ENCODE results near the gene CSPG4. TPM values are rescaled to one million over a fixed set of nuclear protein-coding genes. Genes with fewer than 3 reads are reported as not detected.

The CSPG4 gene
- total RNA-seq, 1 experiment from 2014 or later = 2.0 TPM

DNA sequence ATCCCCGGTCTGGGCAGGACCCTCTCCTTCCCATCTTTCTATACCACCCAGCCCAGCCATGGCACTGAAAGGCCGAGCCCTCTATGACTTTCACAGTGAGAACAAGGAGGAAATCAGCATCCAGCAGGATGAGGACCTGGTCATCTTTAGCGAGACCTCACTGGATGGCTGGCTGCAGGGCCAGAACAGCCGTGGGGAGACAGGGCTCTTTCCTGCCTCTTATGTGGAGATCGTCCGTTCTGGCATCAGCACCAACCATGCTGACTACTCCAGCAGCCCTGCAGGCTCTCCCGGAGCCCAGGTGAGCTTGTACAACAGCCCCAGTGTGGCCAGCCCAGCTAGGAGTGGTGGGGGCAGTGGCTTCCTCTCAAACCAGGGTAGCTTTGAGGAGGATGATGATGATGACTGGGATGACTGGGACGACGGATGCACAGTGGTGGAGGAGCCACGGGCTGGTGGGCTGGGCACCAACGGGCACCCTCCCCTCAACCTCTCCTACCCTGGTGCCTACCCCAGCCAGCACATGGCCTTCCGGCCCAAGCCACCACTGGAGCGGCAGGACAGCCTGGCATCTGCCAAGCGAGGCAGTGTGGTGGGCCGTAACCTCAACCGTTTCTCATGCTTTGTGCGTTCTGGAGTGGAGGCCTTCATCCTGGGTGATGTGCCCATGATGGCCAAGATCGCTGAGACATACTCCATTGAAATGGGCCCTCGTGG lies 63.4 kb downstream of the CSPG4 start:
- Histone ChIP-seq H3K4me2 (ENCODE audit: insufficient read depth, insufficient read length, low read length) (peak overlapping the region; percentile 86), H3K56ac (ENCODE audit: insufficient read length, low read depth, low read length) (no peak overlapping the region), H2BK20ac (ENCODE audit: low read depth, low read length, poor library complexity, severe bottlenecking) (no peak overlapping the region), H3K23ac (ENCODE audit: insufficient read length, low read depth, low read length) (no peak overlapping the region), H3K27me3 (ENCODE audit: insufficient read depth, low read length) (peaks cover 4% of the 10 kb centered on the region; the same call in 1 of the 2 replicates), H3K18ac (ENCODE audit: insufficient read length, low read depth, low read length) (no peak overlapping the region), H2BK12ac (ENCODE audit: insufficient read length, low read depth, low read length) (no peak overlapping the region), H2BK15ac (ENCODE audit: low read depth, low read length) (no peak overlapping the region), H3K4ac (ENCODE audit: low read depth, low read length) (no peak overlapping the region), H4K5ac (ENCODE audit: insufficient read length, low read depth, low read length) (no peak overlapping the region), H3K79me2 (ENCODE audit: insufficient read depth, low read length) (peaks cover 9% of the 10 kb centered on the region; the same call in 1 of the 2 replicates), H2BK120ac (ENCODE audit: low read depth, low read length, poor library complexity, severe bottlenecking) (no peak overlapping the region), H4K91ac (ENCODE audit: insufficient read length, low read depth, low read length) (no peak overlapping the region), H2AK5ac (ENCODE audit: insufficient read length, low read length) (no peak overlapping the region), H3K9ac (ENCODE audit: extremely low read depth, insufficient read length, low read length) (peak overlapping the region; percentile 86), H3K14ac (ENCODE audit: insufficient read depth, low read length) (no peak overlapping the region; the same call in 1 of the 2 replicates), H3K4me1 (ENCODE audit: insufficient read depth, low read length) (peaks cover 3% of the 10 kb centered on the region; the same call in 1 of the 2 replicates), H3T11ph (ENCODE audit: low read length) (no peak overlapping the region), H3K79me1 (ENCODE audit: insufficient read depth, low read depth, low read length, poor library complexity, severe bottlenecking) (no peaks in the 10 kb centered on the region), H3K9me3 (ENCODE audit: control insufficient read depth, low read depth, low read length) (no peaks in the 10 kb centered on the region), H2BK5ac (ENCODE audit: insufficient read length, low read length) (no peak overlapping the region), H3K23me2 (ENCODE audit: insufficient read length, low read depth, low read length, poor library complexity, severe bottlenecking) (peaks cover 17% of the 10 kb centered on the region), H4K20me1 (ENCODE audit: control insufficient read depth, insufficient read depth, insufficient read length) (no peaks in the 10 kb centered on the region), H2AFZ (ENCODE audit: low read length) (no peak overlapping the region), H3K27ac (ENCODE audit: insufficient read length, low read depth, low read length) (no peak overlapping the region), H4K8ac (replicated peaks; ENCODE audit: insufficient read length, low read depth, low read length) (no peak overlapping the region)
- Mint-ChIP-seq H3K4me3 (peak overlapping the region; percentile 93 to 97), H3K36me3 (ENCODE audit: insufficient read depth in 1 of 3, low read depth in 3 of 3) (peaks cover 10 to 37% (median 26%) of the 10 kb centered on the region in 3 experiments), H3K27me3 (ENCODE audit: low read depth) (peaks cover 23% of the 10 kb centered on the region), H3K9me3 (no peaks in the 10 kb centered on the region), H3K27ac (peak overlapping the region in 2 of 3 experiments; percentile 88 to 94; a peak in 2 of 7 replicates), H3K4me1 (peaks cover 57 to 59% of the 10 kb centered on the region in 2 experiments)
- TF ChIP-seq, protein P1, sequence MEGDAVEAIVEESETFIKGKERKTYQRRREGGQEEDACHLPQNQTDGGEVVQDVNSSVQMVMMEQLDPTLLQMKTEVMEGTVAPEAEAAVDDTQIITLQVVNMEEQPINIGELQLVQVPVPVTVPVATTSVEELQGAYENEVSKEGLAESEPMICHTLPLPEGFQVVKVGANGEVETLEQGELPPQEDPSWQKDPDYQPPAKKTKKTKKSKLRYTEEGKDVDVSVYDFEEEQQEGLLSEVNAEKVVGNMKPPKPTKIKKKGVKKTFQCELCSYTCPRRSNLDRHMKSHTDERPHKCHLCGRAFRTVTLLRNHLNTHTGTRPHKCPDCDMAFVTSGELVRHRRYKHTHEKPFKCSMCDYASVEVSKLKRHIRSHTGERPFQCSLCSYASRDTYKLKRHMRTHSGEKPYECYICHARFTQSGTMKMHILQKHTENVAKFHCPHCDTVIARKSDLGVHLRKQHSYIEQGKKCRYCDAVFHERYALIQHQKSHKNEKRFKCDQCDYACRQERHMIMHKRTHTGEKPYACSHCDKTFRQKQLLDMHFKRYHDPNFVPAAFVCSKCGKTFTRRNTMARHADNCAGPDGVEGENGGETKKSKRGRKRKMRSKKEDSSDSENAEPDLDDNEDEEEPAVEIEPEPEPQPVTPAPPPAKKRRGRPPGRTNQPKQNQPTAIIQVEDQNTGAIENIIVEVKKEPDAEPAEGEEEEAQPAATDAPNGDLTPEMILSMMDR (conservative IDR thresholded peaks at IDR 0.05) = no peak
- DNase-seq = no peak
- no CpG with 5 or more reads among the region's 19 CpGs for WGBS (ENCODE audit: extremely low coverage, insufficient read length, low lambda C conversion rate)

Measured in H9 (cell line).